Tibial nerve (tissue), 4 donors: ENCODE measurements around the gene STK10. TPM values are rescaled to one million over a fixed set of nuclear protein-coding genes. Genes with fewer than 3 reads are reported as not detected.
A peak's percentile ranks its signal among the peaks of the same experiment; 100 is the strongest.

Experiments
- DNase-seq, 2 donors: peaks; one replicate each; pipeline ENCODE4 v3.0.0-alpha.2; 2019; ENCODE audit warnings: low spot score in 2 of 2
- H3K27ac ChIP-seq, 4 donors: fragments of 200-600 bp; sonication (generic) in 3 of 4; one replicate each; pipeline ENCODE4 v1.5.1; 2017 to 2019; ENCODE audit warnings: mild to moderate bottlenecking in 1 of 4
- H3K27me3 ChIP-seq, 2 donors: fragments of 200-600 bp; sonication (generic) in 1 of 2; one replicate each; pipeline versions ENCODE4 v1.5.1 to v1.6.0; 2017 to 2019
- H3K36me3 ChIP-seq, 3 donors: fragments of 200-600 bp; sonication (generic); one replicate each; pipeline ENCODE4 v1.5.1; 2018 to 2019
- H3K4me1 ChIP-seq, 4 donors: fragments of 200-600 bp; sonication (generic) in 3 of 4; one replicate each; pipeline ENCODE4 v1.5.1; 2017 to 2019
- H3K4me3 ChIP-seq, 4 donors: fragments of 200-600 bp; sonication (generic) in 3 of 4; one replicate each; pipeline ENCODE4 v1.5.1; 2017 to 2019; ENCODE audit warnings: mild to moderate bottlenecking in 1 of 4, moderate library complexity in 1 of 4
- H3K9me3 ChIP-seq, 4 donors: fragments of 200-600 bp; sonication (generic) in 3 of 4; one replicate each; pipeline ENCODE4 v1.5.1; 2017 to 2019
- CTCF ChIP-seq, 5 experiments: fragments of 200-600 bp in 3 of 5; fragments of 450-650 bp in 2 of 5; sonication (generic) in 3 of 5; IDR thresholded peaks; one replicate each; pipeline ENCODE4 v1.5.1; 2016 to 2019; ENCODE audit warnings: antibody characterized with exemption in 5 of 5, mild to moderate bottlenecking in 3 of 5, moderate library complexity in 2 of 5
- EP300 ChIP-seq, 2 donors: sonication (generic); formaldehyde crosslinking; IDR thresholded peaks; one replicate each; pipeline ENCODE4 v1.6.1; 2017; ENCODE audit warnings: antibody characterized with exemption in 2 of 2, mild to moderate bottlenecking in 1 of 2
- POLR2A ChIP-seq, 2 donors: fragments of 450-650 bp; IDR thresholded peaks; one replicate each; pipeline ENCODE4 v1.6.1; 2017; ENCODE audit warnings: antibody characterized with exemption in 2 of 2, mild to moderate bottlenecking in 2 of 2, moderate library complexity in 2 of 2
- WGBS, 2 donors: methylation state at CpG; one replicate each; pipeline ENCODE4 v1.1.5; 2018; 5-methylcytosine and 5-hydroxymethylcytosine counted together
- total RNA-seq, 4 donors: library from RNA; depleted of rRNA; stranded (reverse); fragments of >200 nt; gene quantifications; one replicate each; pipeline ENCODE4 v1.1.0, GENCODE V29; 2016

Gene STK10
- total RNA-seq, 4 donors from 2014 or later, result 35.4 to 75.6 (median 48.0) TPM

DNA sequence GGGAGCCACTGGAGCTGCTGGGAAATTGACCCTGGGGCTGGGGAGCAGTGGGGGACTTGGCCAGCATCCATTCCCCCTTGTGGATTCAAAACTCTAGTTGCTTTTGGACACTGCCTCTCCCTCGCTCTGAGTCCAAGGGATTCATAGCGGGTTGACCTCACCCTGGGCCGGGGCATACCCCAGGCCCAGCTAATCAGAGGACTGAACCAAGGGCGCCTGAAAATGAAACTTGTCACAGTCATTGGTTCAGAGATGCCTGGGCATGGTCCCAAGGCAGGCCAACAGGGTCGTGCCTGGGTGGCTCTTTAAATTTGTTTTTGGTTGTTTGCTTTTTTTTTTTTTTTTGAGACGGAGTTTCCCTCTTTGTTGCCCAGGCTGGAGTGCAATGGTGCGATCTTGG, 22.6 kb downstream of the STK10 start:
- WGBS, 2 donors, result 32 to 58% methylated on average over 7 of the region's 7 CpGs
- no peaks in the 10 kb centered on the region for H3K36me3 ChIP-seq
- TF ChIP-seq POLR2A (IDR thresholded peaks at IDR 0.05), result no peak
- peak in 1 of 2 donors; percentile 20 for TF ChIP-seq EP300 (IDR thresholded peaks at IDR 0.05)
- H3K4me1 ChIP-seq, result peaks cover 0 to 93% (median 56%) of the 10 kb centered on the region in 4 donors
- no peaks in the 10 kb centered on the region for H3K27me3 ChIP-seq
- H3K9me3 ChIP-seq, result no peaks in the 10 kb centered on the region
- DNase-seq, result no peak
- H3K4me3 ChIP-seq, result no peak overlapping the region
- peak overlapping the region; percentile 68 to 93 (median 78) for H3K27ac ChIP-seq

GRCh38 chr5:172164769-172165212, 23.2 kb downstream of the STK10 start:
- Histone ChIP-seq H3K27ac (peak overlapping the region; percentile 68 to 93 (median 78)), H3K27me3 (no peaks in the 10 kb centered on the region), H3K4me1 (peaks cover 0 to 88% (median 53%) of the 10 kb centered on the region in 4 donors), H3K9me3 (no peaks in the 10 kb centered on the region), H3K4me3 (no peak overlapping the region), H3K36me3 (no peaks in the 10 kb centered on the region)
- 49 to 51% methylated on average over 11 to 13 of the region's 13 CpGs for WGBS, 2 donors
- peak in 1 of 2 donors; percentile 51 for DNase-seq
- TF ChIP-seq EP300 (IDR thresholded peaks at IDR 0.05) (peak in 1 of 2 donors; percentile 79), POLR2A (IDR thresholded peaks at IDR 0.05) (no peak), CTCF (IDR thresholded peaks at IDR 0.05) (peak in 1 of 5 experiments; percentile 19)

DNA sequence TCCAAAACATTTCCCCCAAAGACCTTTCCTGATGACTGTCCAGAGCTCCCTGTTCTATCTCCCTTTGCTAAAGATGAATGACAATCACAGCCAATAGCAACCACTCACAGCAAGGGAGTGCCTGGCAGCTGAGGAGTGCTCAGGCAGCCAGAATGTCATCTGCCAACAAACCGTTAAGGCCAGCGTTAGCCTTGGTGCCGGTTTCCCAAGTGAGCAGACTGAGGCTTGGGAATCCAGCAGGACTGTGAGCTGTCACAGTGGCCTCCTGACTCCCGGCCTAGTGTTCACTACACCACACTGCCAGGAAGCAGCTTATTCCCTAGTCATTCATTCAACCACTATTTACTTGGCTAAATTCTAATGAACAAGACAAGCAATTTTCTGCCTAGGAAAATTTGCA, 24.7 kb downstream of the STK10 start:
- Histone ChIP-seq H3K27me3 (no peaks in the 10 kb centered on the region), H3K27ac (peak overlapping the region in 3 of 4 donors; percentile 48 to 93 (median 88)), H3K4me1 (peaks cover 0 to 83% (median 45%) of the 10 kb centered on the region in 4 donors), H3K36me3 (no peaks in the 10 kb centered on the region), H3K4me3 (no peak overlapping the region), H3K9me3 (no peaks in the 10 kb centered on the region)
- 19 to 28% methylated on average over 4 of the region's 4 CpGs for WGBS, 2 donors
- no peak for DNase-seq
- TF ChIP-seq POLR2A (IDR thresholded peaks at IDR 0.05) (no peak), EP300 (IDR thresholded peaks at IDR 0.05) (no peak), CTCF (IDR thresholded peaks at IDR 0.05) (no peak)

DNA sequence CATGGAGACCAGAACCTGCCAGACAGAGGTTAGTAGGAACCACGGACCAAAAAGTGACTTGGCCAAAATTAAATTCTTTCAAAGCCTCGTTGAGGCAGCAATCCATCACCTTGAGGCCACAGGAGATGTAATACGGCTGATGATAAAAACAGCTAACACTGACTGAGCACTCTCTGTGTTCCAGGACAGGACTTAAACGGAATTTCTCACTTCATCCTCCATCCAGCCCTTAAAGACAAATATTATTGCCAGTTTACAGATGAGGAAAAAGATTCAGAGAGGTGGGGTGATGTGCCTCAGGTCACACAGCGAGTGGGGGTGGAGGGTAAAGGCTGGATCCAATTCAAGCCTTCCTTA, 25.1 kb downstream of the STK10 start:
- no peaks in the 10 kb centered on the region for H3K9me3 ChIP-seq
- H3K27ac ChIP-seq, result peak overlapping the region in 3 of 4 donors; percentile 48 to 93 (median 88)
- no peaks in the 10 kb centered on the region for H3K27me3 ChIP-seq
- no peaks in the 10 kb centered on the region for H3K36me3 ChIP-seq
- DNase-seq, result no peak
- H3K4me3 ChIP-seq, result no peak overlapping the region
- TF ChIP-seq EP300 (IDR thresholded peaks at IDR 0.05) (no peak), POLR2A (IDR thresholded peaks at IDR 0.05) (no peak), CTCF (IDR thresholded peaks at IDR 0.05) (no peak)
- 41 to 46% methylated on average over 5 of the region's 5 CpGs for WGBS, 2 donors
- peaks cover 0 to 79% (median 43%) of the 10 kb centered on the region in 4 donors for H3K4me1 ChIP-seq

DNA sequence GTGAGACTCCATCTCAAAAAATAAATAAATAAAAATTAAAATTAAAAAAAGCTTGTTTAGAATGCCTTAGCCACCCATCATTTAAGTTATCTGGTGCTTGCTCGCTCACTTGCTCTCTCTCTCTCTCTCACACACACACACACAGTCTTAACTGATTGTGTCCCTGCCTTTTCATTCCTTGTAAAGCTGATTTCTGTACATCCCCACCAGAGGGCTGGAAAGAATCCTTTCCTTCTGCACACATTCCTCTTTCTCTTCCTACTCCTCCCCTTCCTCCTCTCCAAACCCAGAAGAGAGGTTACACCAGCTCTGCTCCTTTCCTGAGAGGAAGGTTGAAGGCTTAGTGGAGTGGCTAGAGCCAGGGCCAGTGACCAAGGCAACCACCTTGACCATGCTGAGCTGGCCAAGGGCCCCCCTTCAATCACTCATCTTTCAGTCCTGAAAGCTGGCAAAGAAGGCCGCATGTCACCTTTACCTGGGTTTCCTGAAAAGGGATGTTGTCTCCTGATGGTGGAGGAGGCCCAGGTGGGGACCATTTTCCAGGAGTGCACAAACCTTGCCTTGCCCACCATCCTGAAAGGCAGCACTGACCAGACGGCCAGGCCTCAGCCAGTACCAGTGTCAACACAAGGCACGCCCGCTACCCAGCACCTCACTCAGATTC, 25.6 kb downstream of the STK10 start:
- no peak for DNase-seq
- TF ChIP-seq POLR2A (IDR thresholded peaks at IDR 0.05) (no peak), CTCF (IDR thresholded peaks at IDR 0.05) (no peak), EP300 (IDR thresholded peaks at IDR 0.05) (no peak)
- Histone ChIP-seq H3K4me1 (peaks cover 0 to 74% (median 38%) of the 10 kb centered on the region in 4 donors), H3K36me3 (no peaks in the 10 kb centered on the region), H3K4me3 (no peak overlapping the region), H3K27me3 (no peaks in the 10 kb centered on the region), H3K27ac (peak overlapping the region in 3 of 4 donors; percentile 48 to 93 (median 88)), H3K9me3 (no peaks in the 10 kb centered on the region)
- WGBS, 2 donors, result 78 to 93% methylated on average over 5 of the region's 5 CpGs
